Astrocyte (in vitro differentiated cells and primary cell): ENCODE data around the gene IGF1R. TPM values are rescaled to one million over a fixed set of nuclear protein-coding genes. Genes with fewer than 3 reads are reported as not detected.

Experiments used
- DNase-seq: peaks from one replicate; pipeline ENCODE4 v3.0.0-alpha.2; 2010; ENCODE audit warnings: low read depth
- FAIRE-seq: peaks from 2 replicates; lab custom pipeline; 2011; peaks lifted over from hg19 to GRCh38; lab: Jason Lieb, UNC
- H2AFZ ChIP-seq: 2 replicates; pipeline ENCODE4 v1.6.0; 2012; ENCODE audit warnings: low read depth, low read length, inconsistent platforms
- H3K27ac ChIP-seq: 2 replicates; pipeline ENCODE4 v1.5.1; 2011; ENCODE audit warnings: low read depth, low read length, inconsistent platforms
- H3K27me3 ChIP-seq: 2 replicates; pipeline ENCODE4 v1.6.0; 2011; ENCODE audit warnings: low read length, inconsistent platforms; ENCODE audit not compliant: insufficient read depth
- H3K36me3 ChIP-seq: 2 replicates; pipeline ENCODE4 v1.5.1; 2011; ENCODE audit warnings: low read length, inconsistent platforms; ENCODE audit not compliant: insufficient read depth
- H3K4me1 ChIP-seq: 2 replicates; pipeline ENCODE4 v1.5.1; 2011; ENCODE audit warnings: low read length, inconsistent platforms; ENCODE audit not compliant: insufficient read depth
- H3K4me2 ChIP-seq: 2 replicates; pipeline ENCODE4 v1.6.0; 2012; ENCODE audit warnings: low read length, inconsistent platforms
- H3K4me3 ChIP-seq: 2 replicates; pipeline ENCODE4 v1.5.1; 2011; ENCODE audit warnings: low read depth, mild to moderate bottlenecking, low read length, inconsistent platforms; ENCODE audit not compliant: insufficient read depth
- H3K79me2 ChIP-seq: 2 replicates; pipeline ENCODE4 v1.6.0; 2012; ENCODE audit warnings: mild to moderate bottlenecking, low read length, inconsistent platforms; ENCODE audit not compliant: insufficient read depth
- H3K9ac ChIP-seq: 2 replicates; pipeline ENCODE4 v1.6.0; 2012; ENCODE audit warnings: mild to moderate bottlenecking, low read length, inconsistent platforms
- H3K9me3 ChIP-seq: 2 replicates; pipeline ENCODE4 v1.5.1; 2012; ENCODE audit warnings: low read depth, mild to moderate bottlenecking, low read length, inconsistent platforms; ENCODE audit not compliant: insufficient read depth
- H4K20me1 ChIP-seq: 2 replicates; pipeline ENCODE4 v1.6.0; 2012; ENCODE audit warnings: low read length, inconsistent platforms; ENCODE audit not compliant: insufficient read depth
- H3K27ac Mint-ChIP-seq: one replicate; pipeline ENCODE4 v1.8.0; 2021; ENCODE audit warnings: mild to moderate bottlenecking, mixed read lengths; ENCODE audit not compliant: unreplicated experiment
- H3K27me3 Mint-ChIP-seq: one replicate; pipeline ENCODE4 v1.8.0; 2021; ENCODE audit warnings: low read depth, mixed read lengths; ENCODE audit not compliant: unreplicated experiment
- H3K36me3 Mint-ChIP-seq: one replicate; pipeline ENCODE4 v1.8.0; 2021; ENCODE audit warnings: low read depth, mixed read lengths; ENCODE audit not compliant: unreplicated experiment
- H3K4me1 Mint-ChIP-seq: one replicate; pipeline ENCODE4 v1.8.0; 2021; ENCODE audit warnings: low read depth, mixed read lengths; ENCODE audit not compliant: unreplicated experiment
- H3K4me3 Mint-ChIP-seq: one replicate; pipeline ENCODE4 v1.8.0; 2021; ENCODE audit warnings: mild to moderate bottlenecking, moderate library complexity, mixed read lengths; ENCODE audit not compliant: unreplicated experiment
- H3K9me3 Mint-ChIP-seq: one replicate; pipeline ENCODE4 v1.8.0; 2021; ENCODE audit warnings: mild to moderate bottlenecking, mixed read lengths; ENCODE audit not compliant: unreplicated experiment
- CTCF ChIP-seq: IDR thresholded peaks from 2 replicates; pipeline ENCODE4 v1.5.1; 2011; ENCODE audit warnings: low read depth, mild to moderate bottlenecking, inconsistent platforms, low read length, moderate library complexity; ENCODE audit not compliant: insufficient read depth
- EZH2 ChIP-seq: IDR thresholded peaks from 2 replicates; pipeline ENCODE4 v1.6.1; 2012; ENCODE audit warnings: mild to moderate bottlenecking, low read length, inconsistent platforms; ENCODE audit not compliant: insufficient read depth
- total RNA-seq: library from RNA; stranded (reverse); gene quantifications from 2 replicates; pipeline ENCODE4 v1.2.1, GENCODE V29; 2021

The IGF1R gene
- total RNA-seq, 1 donor from 2014 or later: 270 TPM

GRCh38 chr15:98907927-98908471 lies 259.7 kb downstream of the IGF1R start:
- Mint-ChIP-seq H3K36me3 (peaks cover 28% of the 10 kb centered on the region), H3K27me3 (no peaks in the 10 kb centered on the region), H3K9me3 (no peaks in the 10 kb centered on the region), H3K4me1 (peaks cover 48% of the 10 kb centered on the region), H3K27ac (peak overlapping the region; percentile 80), H3K4me3 (no peak overlapping the region)
- DNase-seq (no peak), FAIRE-seq (no peak)
- Histone ChIP-seq H3K9ac (no peak overlapping the region), H3K36me3 (peaks cover 35% of the 10 kb centered on the region), H3K9me3 (no peaks in the 10 kb centered on the region), H4K20me1 (no peaks in the 10 kb centered on the region), H3K4me2 (no peak overlapping the region), H3K79me2 (peaks cover 63% of the 10 kb centered on the region), H2AFZ (no peak overlapping the region), H3K27me3 (no peaks in the 10 kb centered on the region), H3K4me1 (peaks cover 43% of the 10 kb centered on the region), H3K4me3 (no peak overlapping the region), H3K27ac (no peak overlapping the region)
- TF ChIP-seq EZH2 (no peak), CTCF (no peak)

- no peak overlapping the region for H3K4me2 ChIP-seq
- TF ChIP-seq CTCF: no peak
- no peak for TF ChIP-seq EZH2
- no peaks in the 10 kb centered on the region for H3K9me3 Mint-ChIP-seq
- peak overlapping the region; percentile 53 for H3K27ac Mint-ChIP-seq
- H3K9ac ChIP-seq: no peak overlapping the region
- peaks cover 4% of the 10 kb centered on the region for H4K20me1 ChIP-seq
- DNase-seq (no peak), FAIRE-seq (no peak)
- no peak overlapping the region for H3K4me3 ChIP-seq
- peaks cover 55% of the 10 kb centered on the region for H3K79me2 ChIP-seq
- no peaks in the 10 kb centered on the region for H3K27me3 ChIP-seq
- H3K4me1 Mint-ChIP-seq: peaks cover 38% of the 10 kb centered on the region
- H3K4me3 Mint-ChIP-seq: no peak overlapping the region
- no peaks in the 10 kb centered on the region for H3K27me3 Mint-ChIP-seq
- H3K27ac ChIP-seq: no peak overlapping the region
- H3K36me3 ChIP-seq: peaks cover 48% of the 10 kb centered on the region
- no peak overlapping the region for H2AFZ ChIP-seq
- peaks cover 40% of the 10 kb centered on the region for H3K4me1 ChIP-seq
- peaks cover 33% of the 10 kb centered on the region for H3K36me3 Mint-ChIP-seq
- no peaks in the 10 kb centered on the region for H3K9me3 ChIP-seq
These were observed 261.9 kb downstream of the IGF1R start for GRCh38 chr15:98909968-98910885.
